Stimulated activated CD4-positive, alpha-beta T cell treated with anti-CD3 and anti-CD28 coated beads, Interleukin-2, amount 100 ng/mL, for 48 hours (primary cell): ENCODE data around the gene AQP1.

Source experiments
- DNase-seq, 2 donors: peaks; one replicate each; pipeline ENCODE4 v3.0.0-alpha.2; 2020

The AQP1 gene

GRCh38 chr7:30922596-30922995 is 10.9 kb downstream of the AQP1 start:
- no peak for DNase-seq

- DNase-seq, result no peak
Measured at GRCh38 chr7:30923009-30923773, 11.5 kb downstream of the AQP1 start.

GRCh38 chr7:30923774-30924413 is 12.2 kb downstream of the AQP1 start:
- no peak for DNase-seq

- DNase-seq, result no peak
Measured at GRCh38 chr7:30924624-30925023, 13.0 kb downstream of the AQP1 start.

- DNase-seq, result no peak
Measured at GRCh38 chr7:30925117-30925516, 13.5 kb downstream of the AQP1 start.

GRCh38 chr7:30925913-30926312 is 14.3 kb downstream of the AQP1 start:
- DNase-seq, result no peak

- DNase-seq, result no peak
Measured at GRCh38 chr7:30926313-30926712, 14.7 kb downstream of the AQP1 start.

- DNase-seq, result no peak
Measured at GRCh38 chr7:30927040-30927439, 15.4 kb downstream of the AQP1 start.

GRCh38 chr7:30927559-30927958 is 15.9 kb downstream of the AQP1 start:
- no peak for DNase-seq

GRCh38 chr7:30928254-30928872 is 16.7 kb downstream of the AQP1 start:
- no peak for DNase-seq

GRCh38 chr7:30929686-30930085 is 18.0 kb downstream of the AQP1 start:
- DNase-seq, result no peak

GRCh38 chr7:30930621-30931020 is 19.0 kb downstream of the AQP1 start:
- no peak for DNase-seq

- no peak for DNase-seq
Measured at GRCh38 chr7:30931161-30931928, 19.7 kb downstream of the AQP1 start.

GRCh38 chr7:30931929-30932540 is 20.4 kb downstream of the AQP1 start:
- DNase-seq, result no peak

GRCh38 chr7:30932562-30932961 is 20.9 kb downstream of the AQP1 start:
- DNase-seq, result no peak

- DNase-seq, result no peak
Measured at GRCh38 chr7:30933124-30933974, 21.7 kb downstream of the AQP1 start.

- DNase-seq, result no peak
Measured at GRCh38 chr7:30934225-30934624, 22.6 kb downstream of the AQP1 start.

- DNase-seq, result no peak
Measured at GRCh38 chr7:30934732-30935568, 23.3 kb downstream of the AQP1 start.

- DNase-seq, result no peak
Measured at GRCh38 chr7:30935569-30935877, 23.9 kb downstream of the AQP1 start.

GRCh38 chr7:30936650-30937245 is 25.1 kb downstream of the AQP1 start:
- no peak for DNase-seq

GRCh38 chr7:30937416-30937815 is 25.8 kb downstream of the AQP1 start:
- no peak for DNase-seq
